SU-DHL-6 (cell line): ENCODE data around the gene IL7R.
A peak's percentile ranks its signal among the peaks of the same experiment; 100 is the strongest.

Source experiments
- CTCF ChIP-seq: fragments of 200-600 bp; sonication (generic); IDR thresholded peaks from one replicate; pipeline ENCODE4 v1.5.1; 2017; ENCODE audit warnings: antibody characterized with exemption, mild to moderate bottlenecking, low read length, moderate library complexity; ENCODE audit not compliant: insufficient read depth, poor library complexity, severe bottlenecking
- EZH2phosphoT487 ChIP-seq: fragments of 200-600 bp; sonication (generic), shearing (Covaris generic); conservative IDR thresholded peaks from 2 replicates; pipeline ENCODE4 v1.6.1; 2018; ENCODE audit warnings: mild to moderate bottlenecking, antibody characterized with exemption, low read length, moderate library complexity, mixed read lengths

- peak; percentile 42 for TF ChIP-seq CTCF
- no peak for TF ChIP-seq EZH2phosphoT487
Measured at GRCh38 chr5:35815089-35815936, 41.4 kb upstream of the IL7R start.
